Measurements from ENCODE around the gene L1TD1.

Gene L1TD1

DNA sequence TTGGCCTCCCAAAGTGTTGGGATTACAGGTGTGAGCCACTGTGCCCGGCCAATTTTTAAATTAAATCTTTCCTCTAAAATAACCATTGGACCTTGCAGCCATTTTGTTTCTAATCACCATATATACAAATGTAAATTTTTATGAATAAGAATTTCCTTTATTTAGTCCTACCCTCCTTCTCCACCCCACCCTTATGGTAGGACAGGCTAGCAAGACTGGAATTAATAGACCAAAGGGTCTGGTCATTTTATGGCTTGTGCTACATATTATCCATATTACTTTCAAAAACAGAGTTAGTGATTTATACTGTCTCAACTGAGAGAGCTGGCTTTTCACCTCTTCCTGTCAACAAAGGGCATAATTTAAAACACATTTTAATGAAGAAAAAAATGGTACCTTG is 26.5 kb downstream of the L1TD1 start:
- no peaks in the 10 kb centered on the region for H3K9me3 Mint-ChIP-seq
- no peak overlapping the region for H3K27ac Mint-ChIP-seq

DNA sequence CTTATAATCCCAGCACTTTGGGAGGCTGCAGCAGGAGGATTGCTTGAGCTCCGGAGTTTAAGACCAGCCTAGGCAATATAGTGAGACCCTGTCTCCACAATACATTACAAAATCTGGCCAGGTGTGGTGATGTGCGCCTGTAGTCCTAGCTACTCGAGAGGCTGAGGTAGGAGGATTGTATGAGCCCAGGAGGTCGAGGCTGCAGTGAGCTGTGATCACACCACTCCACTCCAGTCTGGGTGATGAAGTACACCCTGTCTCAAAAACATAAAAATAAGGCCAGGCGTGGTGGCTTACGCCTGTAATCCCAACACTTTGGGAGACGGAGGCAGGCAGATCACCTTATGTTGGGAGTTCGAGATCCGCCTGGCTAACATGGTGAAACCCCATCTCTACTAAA is 27.7 kb downstream of the L1TD1 start:
- no peak overlapping the region for H3K4me3 Mint-ChIP-seq
- H3K27ac Mint-ChIP-seq: no peak overlapping the region
- TF ChIP-seq, protein P1, sequence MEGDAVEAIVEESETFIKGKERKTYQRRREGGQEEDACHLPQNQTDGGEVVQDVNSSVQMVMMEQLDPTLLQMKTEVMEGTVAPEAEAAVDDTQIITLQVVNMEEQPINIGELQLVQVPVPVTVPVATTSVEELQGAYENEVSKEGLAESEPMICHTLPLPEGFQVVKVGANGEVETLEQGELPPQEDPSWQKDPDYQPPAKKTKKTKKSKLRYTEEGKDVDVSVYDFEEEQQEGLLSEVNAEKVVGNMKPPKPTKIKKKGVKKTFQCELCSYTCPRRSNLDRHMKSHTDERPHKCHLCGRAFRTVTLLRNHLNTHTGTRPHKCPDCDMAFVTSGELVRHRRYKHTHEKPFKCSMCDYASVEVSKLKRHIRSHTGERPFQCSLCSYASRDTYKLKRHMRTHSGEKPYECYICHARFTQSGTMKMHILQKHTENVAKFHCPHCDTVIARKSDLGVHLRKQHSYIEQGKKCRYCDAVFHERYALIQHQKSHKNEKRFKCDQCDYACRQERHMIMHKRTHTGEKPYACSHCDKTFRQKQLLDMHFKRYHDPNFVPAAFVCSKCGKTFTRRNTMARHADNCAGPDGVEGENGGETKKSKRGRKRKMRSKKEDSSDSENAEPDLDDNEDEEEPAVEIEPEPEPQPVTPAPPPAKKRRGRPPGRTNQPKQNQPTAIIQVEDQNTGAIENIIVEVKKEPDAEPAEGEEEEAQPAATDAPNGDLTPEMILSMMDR (IDR thresholded peaks at IDR 0.05): no peak

More for the DNA sequence above, 26.5 kb downstream of the L1TD1 start:
- Mint-ChIP-seq H3K4me3 (no peak overlapping the region), H3K4me1 (no peaks in the 10 kb centered on the region), H3K27me3 (ENCODE audit: low read depth, poor library complexity) (peaks cover 3% of the 10 kb centered on the region), H3K36me3 (ENCODE audit: low read depth) (no peaks in the 10 kb centered on the region)
- TF ChIP-seq, protein P1 (IDR thresholded peaks at IDR 0.05): no peak
- no peak for DNase-seq

DNA sequence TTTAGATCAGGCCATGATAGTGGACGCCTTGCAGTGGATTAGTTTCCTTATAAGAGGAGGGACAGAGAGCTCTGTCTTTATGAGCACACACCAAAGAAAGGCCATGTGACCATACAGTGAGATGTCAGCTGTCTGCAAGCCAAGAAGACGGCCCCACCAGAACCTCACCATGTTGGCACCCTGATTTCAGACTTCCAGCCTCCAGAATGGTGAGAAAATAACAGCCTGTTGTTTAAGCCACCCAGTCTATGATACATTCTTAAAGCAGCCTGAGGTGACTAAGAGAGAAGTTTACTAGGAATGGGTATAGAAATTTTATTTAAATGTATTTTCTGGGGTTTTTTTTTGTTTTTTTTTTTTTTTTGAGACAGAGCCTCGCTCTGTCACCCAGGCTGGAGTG is 29.5 kb downstream of the L1TD1 start:
- Mint-ChIP-seq H3K4me3 (no peak overlapping the region), H3K4me1 (peaks cover 13% of the 10 kb centered on the region), H3K36me3 (ENCODE audit: low read depth) (no peaks in the 10 kb centered on the region), H3K27ac (no peak overlapping the region), H3K9me3 (no peaks in the 10 kb centered on the region), H3K27me3 (ENCODE audit: low read depth, poor library complexity) (no peaks in the 10 kb centered on the region)
- TF ChIP-seq, protein P1 (IDR thresholded peaks at IDR 0.05): no peak
- no peak for DNase-seq

More for the DNA sequence above, 27.7 kb downstream of the L1TD1 start:
- Mint-ChIP-seq H3K27me3 (ENCODE audit: low read depth, poor library complexity) (peaks cover 1% of the 10 kb centered on the region), H3K9me3 (no peaks in the 10 kb centered on the region), H3K4me1 (no peaks in the 10 kb centered on the region), H3K36me3 (ENCODE audit: low read depth) (no peaks in the 10 kb centered on the region)
- DNase-seq: no peak

DNA sequence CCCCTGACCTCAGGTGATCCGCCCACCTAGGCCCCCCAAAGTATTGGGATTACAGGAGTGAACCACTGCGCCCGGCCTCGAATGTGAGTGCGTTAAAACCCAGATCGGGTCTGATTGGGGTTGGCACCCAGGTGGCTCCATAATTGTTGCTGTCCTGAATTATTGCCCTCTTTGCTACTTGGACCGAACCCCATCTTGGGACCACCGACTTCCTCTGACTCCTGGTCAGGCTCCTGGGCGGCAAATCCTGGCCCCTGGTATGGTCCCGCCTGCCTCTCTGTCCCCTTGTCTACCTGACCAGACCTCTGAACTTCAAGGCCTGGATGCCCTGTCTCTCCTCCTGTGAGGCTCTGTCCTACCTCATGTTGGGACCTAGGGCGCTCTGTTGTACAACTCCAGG is 32.8 kb downstream of the L1TD1 start:
- no peak for DNase-seq
- no peak overlapping the region for H3K27ac Mint-ChIP-seq

DNA sequence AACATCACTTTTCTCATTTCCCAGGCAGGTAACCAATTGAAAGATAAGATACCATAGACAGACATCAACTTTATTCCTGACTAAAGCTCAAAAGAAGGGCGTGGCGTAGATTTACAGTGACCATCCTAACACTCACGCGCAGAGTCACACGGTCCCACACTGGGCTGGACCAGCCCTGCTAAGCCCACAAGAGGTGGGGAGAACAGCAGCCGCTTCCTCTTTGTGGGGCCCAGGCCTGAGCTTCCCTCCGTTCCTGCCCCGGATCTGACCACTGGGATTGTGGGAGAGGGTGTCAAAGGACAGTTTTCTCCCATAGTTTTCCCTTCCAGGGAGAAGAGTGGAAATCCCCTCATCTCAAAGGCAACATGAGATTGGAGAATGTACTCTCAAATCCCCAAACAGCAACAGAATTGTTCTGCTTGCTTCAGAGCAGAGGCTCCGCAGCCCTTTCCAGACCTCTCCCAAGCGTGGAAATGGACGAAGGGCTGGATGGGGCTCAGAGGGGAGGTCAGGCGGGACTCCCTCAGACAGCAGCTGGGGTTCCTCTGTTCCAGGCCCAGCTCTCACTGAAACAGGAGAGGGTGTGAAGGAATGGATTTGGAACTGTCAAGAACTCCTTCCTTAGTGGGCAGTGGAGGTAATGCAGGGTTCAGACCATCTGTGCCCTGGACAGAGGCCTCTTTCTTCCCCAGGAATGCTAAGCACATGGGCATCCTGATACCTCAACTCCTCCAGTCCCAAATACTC is 33.7 kb downstream of the L1TD1 start:
- Mint-ChIP-seq H3K4me1 (peaks cover 34% of the 10 kb centered on the region), H3K4me3 (no peak overlapping the region), H3K27me3 (ENCODE audit: low read depth, poor library complexity) (peaks cover 3% of the 10 kb centered on the region), H3K36me3 (ENCODE audit: low read depth) (no peaks in the 10 kb centered on the region), H3K27ac (peak overlapping the region; percentile 19), H3K9me3 (no peaks in the 10 kb centered on the region)
- TF ChIP-seq, protein P1 (IDR thresholded peaks at IDR 0.05): no peak
- DNase-seq: no peak

More for the DNA sequence above, 32.8 kb downstream of the L1TD1 start:
- Mint-ChIP-seq H3K4me3 (no peak overlapping the region), H3K9me3 (no peaks in the 10 kb centered on the region), H3K36me3 (ENCODE audit: low read depth) (no peaks in the 10 kb centered on the region), H3K4me1 (peaks cover 28% of the 10 kb centered on the region), H3K27me3 (ENCODE audit: low read depth, poor library complexity) (peaks cover 3% of the 10 kb centered on the region)
- TF ChIP-seq, protein P1 (IDR thresholded peaks at IDR 0.05): no peak

DNA sequence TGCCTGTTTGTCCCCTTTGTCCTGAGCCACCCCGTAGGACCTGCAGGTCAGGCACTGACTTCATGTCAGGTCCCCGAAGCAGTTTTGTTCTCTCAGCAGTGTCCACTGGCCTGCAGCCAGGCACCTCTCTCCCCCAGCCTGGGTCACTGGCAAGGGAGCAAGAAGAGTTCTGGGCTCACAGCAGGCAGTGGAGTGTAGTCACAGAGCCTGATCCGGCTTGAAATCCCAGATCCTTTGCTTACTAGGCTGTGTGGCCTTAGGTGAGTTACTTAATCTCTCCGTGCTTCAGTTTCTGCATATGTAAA is 34.2 kb downstream of the L1TD1 start:
- Mint-ChIP-seq H3K27ac (peak overlapping the region; percentile 19), H3K36me3 (ENCODE audit: low read depth) (no peaks in the 10 kb centered on the region), H3K4me1 (peaks cover 36% of the 10 kb centered on the region), H3K27me3 (ENCODE audit: low read depth, poor library complexity) (peaks cover 3% of the 10 kb centered on the region), H3K9me3 (no peaks in the 10 kb centered on the region), H3K4me3 (no peak overlapping the region)
- TF ChIP-seq, protein P1 (IDR thresholded peaks at IDR 0.05): no peak
- DNase-seq: no peak

Data from nephron progenitor cell (in vitro differentiated cells).